Activated CD8-positive, alpha-beta T cell treated with anti-CD3 and anti-CD28 coated beads for 36 hours (primary cell): ENCODE data around the gene LSP1. TPM values are rescaled to one million over a fixed set of nuclear protein-coding genes. Genes with fewer than 3 reads are reported as not detected.

Source experiments
- ATAC-seq: fragments of 200-7000 bp; cut with Tn5 transposase; one replicate; pipeline ENCODE4 v1.10.0; 2021; ENCODE audit warnings: mild to moderate bottlenecking, moderate library complexity
- CTCF ChIA-PET: fragments of 350-600 bp; sonication (Branson Sonifier 250); formaldehyde crosslinking; loops from one replicate; lab custom pipeline; 2021; ENCODE audit warnings: antibody characterized with exemption; lab: Charles Lee
- POLR2A ChIA-PET: fragments of 350-600 bp; sonication (Branson Sonifier 250); formaldehyde crosslinking; loops from one replicate; lab custom pipeline; 2021; ENCODE audit warnings: antibody characterized with exemption; lab: Charles Lee
- DNase-seq: peaks from one replicate; pipeline ENCODE4 v3.0.0-alpha.2; 2020
- H3K27ac Mint-ChIP-seq: one replicate; pipeline ENCODE4 v1.8.0; 2021; ENCODE audit warnings: mild to moderate bottlenecking, mixed read lengths
- H3K27me3 Mint-ChIP-seq: one replicate; pipeline ENCODE4 v1.8.0; 2021; ENCODE audit warnings: mixed read lengths
- H3K36me3 Mint-ChIP-seq: one replicate; pipeline ENCODE4 v1.8.0; 2021; ENCODE audit warnings: low read depth, mixed read lengths
- H3K4me1 Mint-ChIP-seq: one replicate; pipeline ENCODE4 v1.8.0; 2021; ENCODE audit warnings: low read depth, mixed read lengths
- H3K4me3 Mint-ChIP-seq: one replicate; pipeline ENCODE4 v1.8.0; 2021; ENCODE audit warnings: mild to moderate bottlenecking, moderate library complexity, mixed read lengths
- H3K9me3 Mint-ChIP-seq: one replicate; pipeline ENCODE4 v1.8.0; 2021; ENCODE audit warnings: mixed read lengths
- CTCF ChIP-seq: fragments of 200-600 bp; IDR thresholded peaks from one replicate; pipeline ENCODE4 v1.8.0; 2022; ENCODE audit warnings: antibody characterized with exemption, mild to moderate bottlenecking
- intact Hi-C: fragments of 100-400 bp; cut with micrococcal nuclease; formaldehyde crosslinking; loops from one replicate; pipeline ENCODE4 v1.10.0; 2022
- total RNA-seq, 2 experiments: library from RNA; stranded (reverse); gene quantifications; one replicate each; pipeline ENCODE4 v1.2.3, GENCODE V29; 2021

Gene LSP1
- total RNA-seq, 2 experiments from 2014 or later = 247 to 251 TPM

- H3K9me3 Mint-ChIP-seq = no peaks in the 10 kb centered on the region
- DNase-seq = no peak
- peaks cover 13% of the 10 kb centered on the region for H3K36me3 Mint-ChIP-seq
- peaks cover 29% of the 10 kb centered on the region for H3K4me1 Mint-ChIP-seq
- H3K27me3 Mint-ChIP-seq = no peaks in the 10 kb centered on the region
- TF ChIP-seq CTCF = no peak
- intact Hi-C loops = no loop called here
- POLR2A ChIA-PET = interaction anchor here (0.8 to 7.5 kb wide), 4 partner anchors 10 to 57 kb away, joined by 3 to 81 read pairs (median 12); partner anchors contain the start of gene PRR33
- no peak for ATAC-seq
- CTCF ChIA-PET = interaction anchor here (1.4 to 2.2 kb wide), 5 partner anchors 13 to 162 kb away, joined by 3 to 8 read pairs (median 5); no protein-coding TSS in a partner anchor
- peak overlapping the region; percentile 24 for H3K4me3 Mint-ChIP-seq
- H3K27ac Mint-ChIP-seq = peak overlapping the region; percentile 62
Measured at GRCh38 chr11:1856306-1857005, 3.6 kb downstream of the LSP1 start.

GRCh38 chr11:1857064-1857463 lies 4.2 kb downstream of the LSP1 start:
- no peak overlapping the region for H3K27ac Mint-ChIP-seq
- no peak overlapping the region for H3K4me3 Mint-ChIP-seq
- DNase-seq (no peak), ATAC-seq (no peak)
- intact Hi-C loops = no loop called here
- H3K36me3 Mint-ChIP-seq = peaks cover 13% of the 10 kb centered on the region
- H3K4me1 Mint-ChIP-seq = peaks cover 25% of the 10 kb centered on the region
- no peak for TF ChIP-seq CTCF
- ChIA-PET CTCF (interaction anchor here (1.1 to 2.2 kb wide), 5 partner anchors 12 to 163 kb away, joined by 3 to 8 read pairs (median 4); no protein-coding TSS in a partner anchor), POLR2A (interaction anchor here (0.8 to 1.4 kb wide), 2 partner anchors 9 to 19 kb away, joined by 3 to 5 read pairs; no protein-coding TSS in a partner anchor)
- no peaks in the 10 kb centered on the region for H3K27me3 Mint-ChIP-seq
- no peaks in the 10 kb centered on the region for H3K9me3 Mint-ChIP-seq

DNA sequence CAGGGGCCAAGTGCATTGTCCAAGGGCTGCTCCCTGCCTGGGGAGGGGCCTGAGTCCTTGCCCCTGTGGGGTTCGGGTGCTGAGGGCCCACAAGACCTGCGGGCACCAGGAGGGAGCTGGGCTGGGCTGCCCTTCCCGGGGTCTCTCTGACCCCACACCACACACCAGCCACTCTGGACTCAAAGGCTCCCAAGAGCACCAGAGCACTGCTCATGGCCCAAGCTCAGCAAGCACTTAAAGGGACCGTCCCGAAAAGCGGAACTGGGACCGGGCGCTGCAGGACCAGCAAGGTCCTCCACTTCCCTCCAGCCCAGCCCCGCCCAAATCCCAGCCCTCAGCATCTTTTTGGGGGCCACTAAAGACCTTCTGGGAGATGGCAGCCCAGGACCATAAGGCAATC lies 5.3 kb downstream of the LSP1 start:
- no peak for TF ChIP-seq CTCF
- intact Hi-C loops = no loop called here
- POLR2A ChIA-PET = interaction anchor here (0.6 to 1.4 kb wide), 5 partner anchors 9 to 366 kb away, joined by 3 to 5 read pairs (median 3); no protein-coding TSS in a partner anchor
- H3K36me3 Mint-ChIP-seq = peaks cover 9% of the 10 kb centered on the region
- no peaks in the 10 kb centered on the region for H3K27me3 Mint-ChIP-seq
- DNase-seq (no peak), ATAC-seq (no peak)
- peaks cover 17% of the 10 kb centered on the region for H3K4me1 Mint-ChIP-seq
- no peak overlapping the region for H3K4me3 Mint-ChIP-seq
- no peak overlapping the region for H3K27ac Mint-ChIP-seq
- CTCF ChIA-PET = interaction anchor here (1.1 to 1.9 kb wide), 3 partner anchors 24 to 164 kb away, joined by 3 to 5 read pairs (median 4); no protein-coding TSS in a partner anchor
- no peaks in the 10 kb centered on the region for H3K9me3 Mint-ChIP-seq

GRCh38 chr11:1858576-1858975 lies 5.7 kb downstream of the LSP1 start:
- no peak for TF ChIP-seq CTCF
- Mint-ChIP-seq H3K4me1 (peaks cover 17% of the 10 kb centered on the region), H3K27ac (no peak overlapping the region), H3K9me3 (no peaks in the 10 kb centered on the region), H3K27me3 (no peaks in the 10 kb centered on the region), H3K4me3 (no peak overlapping the region), H3K36me3 (peaks cover 9% of the 10 kb centered on the region)
- no peak for ATAC-seq
- intact Hi-C loops = no loop called here
- DNase-seq = no peak
- ChIA-PET POLR2A (interaction anchor here (0.9 to 1.4 kb wide), 4 partner anchors 8 to 18 kb away, joined by 3 to 5 read pairs (median 3); no protein-coding TSS in a partner anchor), CTCF (no interaction called here)

DNA sequence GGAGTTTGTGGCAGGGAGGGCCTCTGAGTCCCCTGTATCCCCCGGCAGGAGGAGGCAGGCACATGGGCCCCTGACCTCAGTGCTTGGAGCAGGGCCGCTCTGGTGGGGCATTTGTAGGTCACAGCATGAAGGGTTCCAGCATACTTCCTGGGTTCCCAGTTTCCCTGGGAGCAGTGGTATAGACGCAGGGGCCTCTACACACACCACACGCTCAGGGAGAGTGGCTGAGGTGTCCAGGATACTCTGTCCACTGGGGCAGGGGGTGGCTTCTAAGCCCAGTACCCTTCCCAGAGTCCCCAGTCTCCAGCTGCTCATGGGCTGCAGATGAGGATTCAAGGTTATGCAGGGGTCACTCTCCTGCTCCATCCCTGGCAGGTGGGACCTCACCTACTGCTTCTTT lies 6.1 kb downstream of the LSP1 start:
- H3K4me1 Mint-ChIP-seq = peaks cover 18% of the 10 kb centered on the region
- DNase-seq (no peak), ATAC-seq (no peak)
- no peaks in the 10 kb centered on the region for H3K27me3 Mint-ChIP-seq
- intact Hi-C loops = no loop called here
- no peak overlapping the region for H3K4me3 Mint-ChIP-seq
- TF ChIP-seq CTCF = no peak
- H3K36me3 Mint-ChIP-seq = peaks cover 5% of the 10 kb centered on the region
- no peak overlapping the region for H3K27ac Mint-ChIP-seq
- ChIA-PET POLR2A (interaction anchor here (0.9 to 1.3 kb wide), 4 partner anchors 9 to 12 kb away, joined by 3 to 6 read pairs (median 3); no protein-coding TSS in a partner anchor), CTCF (no interaction called here)
- no peaks in the 10 kb centered on the region for H3K9me3 Mint-ChIP-seq
